Epithelial cell of umbilical artery (primary cell): ENCODE results near the gene SWAP70. TPM values are rescaled to one million over a fixed set of nuclear protein-coding genes. Genes with fewer than 3 reads are reported as not detected.

Experiments
- total RNA-seq: library from RNA; depleted of rRNA; stranded (reverse); fragments of >200 nt; gene quantifications from 2 replicates; pipeline ENCODE4 v1.2.3, GENCODE V29; 2014

Gene SWAP70
- total RNA-seq, result 145 and 164 TPM in 2 replicates

DNA sequence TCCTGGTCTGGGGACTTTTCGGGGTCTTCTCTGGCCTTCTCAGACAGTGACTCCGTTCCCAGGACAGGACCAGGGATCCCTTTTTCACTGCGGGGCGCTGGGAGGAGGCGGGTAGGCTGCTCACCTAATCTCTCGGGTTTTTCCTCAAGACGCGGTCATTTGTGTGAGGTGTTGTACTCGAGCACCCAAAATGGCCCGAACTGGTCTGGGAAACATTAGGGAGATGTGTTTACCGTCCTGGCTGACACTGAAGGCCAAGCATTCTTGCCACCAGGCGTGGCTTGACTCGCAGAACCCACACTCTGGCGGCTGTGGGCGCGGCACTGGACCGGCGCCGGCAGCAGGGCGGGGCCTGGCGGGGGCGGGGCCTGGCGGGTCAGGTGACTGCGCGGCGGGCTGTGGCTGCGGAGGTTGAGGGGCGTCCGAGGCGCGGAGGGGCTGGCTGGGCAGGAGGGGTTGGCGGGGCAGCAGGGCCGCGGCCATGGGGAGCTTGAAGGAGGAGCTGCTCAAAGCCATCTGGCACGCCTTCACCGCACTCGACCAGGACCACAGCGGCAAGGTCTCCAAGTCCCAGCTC lies at the start of gene SWAP70:
TSS of gene SWAP70 (plus strand) at position 379 of the 577 bp plus-strand sequence. CDS start at position 482, 103 bp downstream.

Other genes starting within 250 kb of the SWAP70 start
- 24.4 and 36.9 TPM in 2 replicates for gene ZNF143, start 203.1 kb upstream of the SWAP70 start, total RNA-seq
- 16.6 and 27.5 TPM in 2 replicates for gene WEE1, start 90.4 kb upstream of the SWAP70 start, total RNA-seq